ENCODE results near the gene CEP19.

The CEP19 gene

GRCh38 chr3:196662711-196663571, 49.1 kb downstream of the CEP19 start:
- Histone ChIP-seq H3K36me3 (ENCODE audit: control insufficient read depth, insufficient read depth, low read length) (no peaks in the 10 kb centered on the region), H3K4me1 (ENCODE audit: control insufficient read depth, insufficient read depth, low read length, poor library complexity, severe bottlenecking) (peaks cover 13% of the 10 kb centered on the region), H3K9me3 (ENCODE audit: control insufficient read depth, low read length) (no peaks in the 10 kb centered on the region), H3K27ac (ENCODE audit: low read depth, low read length, severe bottlenecking) (peak overlapping the region; percentile 69), H3K4me3 (ENCODE audit: extremely low read depth, insufficient read depth, low read length, poor library complexity, severe bottlenecking) (no peak overlapping the region)
- WGBS, 2 experiments (ENCODE audit: insufficient coverage in 2 of 2), result 83 to 86% methylated on average over 6 to 8 of the region's 15 CpGs

- Histone ChIP-seq H3K9me3 (ENCODE audit: control insufficient read depth, low read length) (no peaks in the 10 kb centered on the region), H3K27ac (ENCODE audit: low read depth, low read length, severe bottlenecking) (no peak overlapping the region)
- 91 to 92% methylated on average over 12 to 13 of the region's 13 CpGs for WGBS, 2 experiments (ENCODE audit: insufficient coverage in 2 of 2)
Observed at GRCh38 chr3:196662033-196662432, 50.0 kb downstream of the CEP19 start.

GRCh38 chr3:196661400-196661799, 50.6 kb downstream of the CEP19 start:
- Histone ChIP-seq H3K4me3 (ENCODE audit: extremely low read depth, insufficient read depth, low read length, poor library complexity, severe bottlenecking) (no peak overlapping the region), H3K9me3 (ENCODE audit: control insufficient read depth, low read length) (no peaks in the 10 kb centered on the region), H3K27ac (ENCODE audit: low read depth, low read length, severe bottlenecking) (no peak overlapping the region), H3K4me1 (ENCODE audit: control insufficient read depth, insufficient read depth, low read length, poor library complexity, severe bottlenecking) (peaks cover 13% of the 10 kb centered on the region), H3K36me3 (ENCODE audit: control insufficient read depth, insufficient read depth, low read length) (no peaks in the 10 kb centered on the region)
- 94 to 95% methylated on average over 15 to 16 of the region's 16 CpGs for WGBS, 2 experiments (ENCODE audit: insufficient coverage in 2 of 2)

More at GRCh38 chr3:196662033-196662432, 50.0 kb downstream of the CEP19 start:
- Histone ChIP-seq H3K36me3 (ENCODE audit: control insufficient read depth, insufficient read depth, low read length) (no peaks in the 10 kb centered on the region), H3K4me1 (ENCODE audit: control insufficient read depth, insufficient read depth, low read length, poor library complexity, severe bottlenecking) (peaks cover 13% of the 10 kb centered on the region), H3K4me3 (ENCODE audit: extremely low read depth, insufficient read depth, low read length, poor library complexity, severe bottlenecking) (no peak overlapping the region)

- peaks cover 9% of the 10 kb centered on the region for H3K4me1 ChIP-seq (ENCODE audit: control insufficient read depth, insufficient read depth, low read length, poor library complexity, severe bottlenecking)
- no peak overlapping the region for H3K27ac ChIP-seq (ENCODE audit: low read depth, low read length, severe bottlenecking)
- H3K4me3 ChIP-seq (ENCODE audit: extremely low read depth, insufficient read depth, low read length, poor library complexity, severe bottlenecking), result no peak overlapping the region
- H3K36me3 ChIP-seq (ENCODE audit: control insufficient read depth, insufficient read depth, low read length), result no peaks in the 10 kb centered on the region
- no peaks in the 10 kb centered on the region for H3K9me3 ChIP-seq (ENCODE audit: control insufficient read depth, low read length)
- 95 to 96% methylated on average over 30 to 32 of the region's 32 CpGs for WGBS, 2 experiments (ENCODE audit: insufficient coverage in 2 of 2)
Observed at GRCh38 chr3:196660381-196661166, 51.5 kb downstream of the CEP19 start.

- Histone ChIP-seq H3K4me1 (ENCODE audit: control insufficient read depth, insufficient read depth, low read length, poor library complexity, severe bottlenecking) (peaks cover 8% of the 10 kb centered on the region), H3K9me3 (ENCODE audit: control insufficient read depth, low read length) (no peaks in the 10 kb centered on the region), H3K27ac (ENCODE audit: low read depth, low read length, severe bottlenecking) (no peak overlapping the region), H3K4me3 (ENCODE audit: extremely low read depth, insufficient read depth, low read length, poor library complexity, severe bottlenecking) (no peak overlapping the region), H3K36me3 (ENCODE audit: control insufficient read depth, insufficient read depth, low read length) (no peaks in the 10 kb centered on the region)
- 95 to 97% methylated on average over 25 to 35 of the region's 35 CpGs for WGBS, 2 experiments (ENCODE audit: insufficient coverage in 2 of 2)
Observed at GRCh38 chr3:196659901-196660351, 52.1 kb downstream of the CEP19 start.
